ENCODE results near the gene TTLL6. TPM values are rescaled to one million over a fixed set of nuclear protein-coding genes. Genes with fewer than 3 reads are reported as not detected.

The TTLL6 gene
- polyA plus RNA-seq, 1 experiment: not detected

DNA sequence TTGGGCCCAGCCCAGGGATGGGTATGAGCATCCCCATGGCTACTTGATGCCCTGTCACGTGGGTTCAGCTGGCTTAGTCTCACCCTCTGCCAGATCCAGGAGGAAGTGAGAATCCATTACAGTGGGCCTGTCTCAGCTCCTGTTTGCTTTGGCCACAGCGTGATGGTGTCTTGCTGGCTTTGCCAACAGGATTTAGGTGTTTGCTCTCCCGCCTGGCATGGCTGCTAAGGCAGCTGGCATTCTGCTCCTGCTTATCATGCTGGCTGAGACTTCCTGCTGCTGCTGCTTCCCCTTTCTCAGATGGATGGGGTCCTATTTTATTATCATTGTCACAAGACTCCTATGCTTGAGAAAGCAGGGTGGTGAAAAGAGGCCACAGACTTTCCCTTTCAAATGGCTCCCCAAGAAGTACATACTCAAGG is 60.2 kb downstream of the TTLL6 start:
- no peak overlapping the region for H3K4me3 ChIP-seq (ENCODE audit: low read depth, low read length)
- H3K36me3 ChIP-seq (ENCODE audit: control insufficient read depth, insufficient read depth, low read length): no peaks in the 10 kb centered on the region
- peaks cover 35% of the 10 kb centered on the region for H3K27me3 ChIP-seq (ENCODE audit: control insufficient read depth, insufficient read depth, low read length)
- CTCF ChIA-PET: no interaction called here
- TF ChIP-seq, protein P1, sequence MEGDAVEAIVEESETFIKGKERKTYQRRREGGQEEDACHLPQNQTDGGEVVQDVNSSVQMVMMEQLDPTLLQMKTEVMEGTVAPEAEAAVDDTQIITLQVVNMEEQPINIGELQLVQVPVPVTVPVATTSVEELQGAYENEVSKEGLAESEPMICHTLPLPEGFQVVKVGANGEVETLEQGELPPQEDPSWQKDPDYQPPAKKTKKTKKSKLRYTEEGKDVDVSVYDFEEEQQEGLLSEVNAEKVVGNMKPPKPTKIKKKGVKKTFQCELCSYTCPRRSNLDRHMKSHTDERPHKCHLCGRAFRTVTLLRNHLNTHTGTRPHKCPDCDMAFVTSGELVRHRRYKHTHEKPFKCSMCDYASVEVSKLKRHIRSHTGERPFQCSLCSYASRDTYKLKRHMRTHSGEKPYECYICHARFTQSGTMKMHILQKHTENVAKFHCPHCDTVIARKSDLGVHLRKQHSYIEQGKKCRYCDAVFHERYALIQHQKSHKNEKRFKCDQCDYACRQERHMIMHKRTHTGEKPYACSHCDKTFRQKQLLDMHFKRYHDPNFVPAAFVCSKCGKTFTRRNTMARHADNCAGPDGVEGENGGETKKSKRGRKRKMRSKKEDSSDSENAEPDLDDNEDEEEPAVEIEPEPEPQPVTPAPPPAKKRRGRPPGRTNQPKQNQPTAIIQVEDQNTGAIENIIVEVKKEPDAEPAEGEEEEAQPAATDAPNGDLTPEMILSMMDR (IDR thresholded peaks at IDR 0.05; ENCODE audit: insufficient read depth, low read depth, low read length): no peak
- no peak for DNase-seq (ENCODE audit: low read depth)
- POLR2A ChIA-PET: no interaction called here

DNA sequence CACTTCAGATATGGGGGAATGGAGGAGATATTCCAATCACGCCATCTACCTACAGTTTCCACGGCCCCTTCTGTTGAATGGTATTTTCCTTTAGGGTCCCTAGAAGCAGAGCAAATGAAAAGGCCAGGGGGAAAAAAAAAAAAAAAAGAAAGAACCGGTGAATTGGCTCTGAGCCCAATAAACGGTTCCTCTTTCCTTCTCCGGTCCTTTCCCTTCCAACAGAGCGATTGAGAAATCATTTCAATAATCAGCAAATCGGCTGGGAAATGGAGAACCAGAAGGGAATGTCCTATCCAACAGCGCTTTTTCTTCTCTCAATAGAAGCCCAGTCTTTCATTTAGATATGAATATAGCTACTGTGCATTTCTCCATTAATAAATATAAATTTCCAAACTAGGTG is 61.7 kb downstream of the TTLL6 start:
- Histone ChIP-seq H3K36me3 (ENCODE audit: control insufficient read depth, insufficient read depth, low read length) (no peaks in the 10 kb centered on the region), H3K27me3 (ENCODE audit: control insufficient read depth, insufficient read depth, low read length) (peaks cover 48% of the 10 kb centered on the region), H3K4me3 (ENCODE audit: low read depth, low read length) (no peak overlapping the region)
- CTCF ChIA-PET: interaction anchor here (0.6 to 1.5 kb wide), 2 partner anchors 9 to 31 kb away, joined by 3 read pairs; no protein-coding TSS in a partner anchor
- DNase-seq (ENCODE audit: low read depth): no peak
- POLR2A ChIA-PET: no interaction called here
- TF ChIP-seq, protein P1 (IDR thresholded peaks at IDR 0.05; ENCODE audit: insufficient read depth, low read depth, low read length): no peak

DNA sequence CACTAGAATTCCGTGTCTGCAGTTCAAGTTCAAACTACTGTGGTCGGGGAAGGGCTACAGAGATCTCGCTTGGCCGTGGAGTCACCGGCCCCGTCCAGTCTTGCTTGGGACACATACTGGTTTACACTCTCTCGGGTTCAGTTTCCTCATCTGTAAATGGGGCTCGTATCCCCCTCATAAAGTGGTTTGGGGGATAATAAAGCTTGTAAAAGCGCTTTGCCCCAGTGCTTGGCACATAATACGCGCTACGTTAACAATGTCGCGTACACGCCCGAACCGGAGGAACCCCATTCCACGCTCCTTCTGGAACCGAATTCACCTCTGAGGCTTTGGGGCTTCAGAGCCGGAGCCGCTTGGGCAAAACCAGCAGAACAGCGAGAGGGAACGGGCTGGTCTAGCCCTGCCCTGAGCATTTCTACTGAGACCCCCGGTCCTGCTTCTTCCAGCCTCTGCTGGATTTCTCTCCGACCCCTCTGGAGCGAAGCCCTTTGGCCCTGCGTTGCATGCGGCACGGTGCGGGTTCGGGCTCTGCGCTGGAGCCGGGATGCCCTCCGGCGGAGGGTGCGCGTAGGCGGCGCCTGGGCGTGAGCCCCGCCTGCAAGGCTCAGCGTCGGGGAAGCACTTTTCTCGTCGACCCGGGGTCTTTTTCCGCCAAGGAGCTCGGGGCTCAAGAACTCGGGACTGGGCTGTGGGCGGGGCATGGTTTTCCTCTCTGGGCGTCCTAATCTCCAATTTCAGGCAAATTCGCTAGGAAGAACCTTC is 62.3 kb downstream of the TTLL6 start:
- TF ChIP-seq, protein P1 (IDR thresholded peaks at IDR 0.05; ENCODE audit: insufficient read depth, low read depth, low read length): no peak
- H3K36me3 ChIP-seq (ENCODE audit: control insufficient read depth, insufficient read depth, low read length): no peaks in the 10 kb centered on the region
- no peak for DNase-seq (ENCODE audit: low read depth)
- CTCF ChIA-PET: interaction anchor here (1.5 kb wide), 1 partner anchor 30 kb away, joined by 3 read pairs; no protein-coding TSS in a partner anchor
- no peak overlapping the region for H3K4me3 ChIP-seq (ENCODE audit: low read depth, low read length)
- POLR2A ChIA-PET: no interaction called here
- H3K27me3 ChIP-seq (ENCODE audit: control insufficient read depth, insufficient read depth, low read length): peaks cover 55% of the 10 kb centered on the region

DNA sequence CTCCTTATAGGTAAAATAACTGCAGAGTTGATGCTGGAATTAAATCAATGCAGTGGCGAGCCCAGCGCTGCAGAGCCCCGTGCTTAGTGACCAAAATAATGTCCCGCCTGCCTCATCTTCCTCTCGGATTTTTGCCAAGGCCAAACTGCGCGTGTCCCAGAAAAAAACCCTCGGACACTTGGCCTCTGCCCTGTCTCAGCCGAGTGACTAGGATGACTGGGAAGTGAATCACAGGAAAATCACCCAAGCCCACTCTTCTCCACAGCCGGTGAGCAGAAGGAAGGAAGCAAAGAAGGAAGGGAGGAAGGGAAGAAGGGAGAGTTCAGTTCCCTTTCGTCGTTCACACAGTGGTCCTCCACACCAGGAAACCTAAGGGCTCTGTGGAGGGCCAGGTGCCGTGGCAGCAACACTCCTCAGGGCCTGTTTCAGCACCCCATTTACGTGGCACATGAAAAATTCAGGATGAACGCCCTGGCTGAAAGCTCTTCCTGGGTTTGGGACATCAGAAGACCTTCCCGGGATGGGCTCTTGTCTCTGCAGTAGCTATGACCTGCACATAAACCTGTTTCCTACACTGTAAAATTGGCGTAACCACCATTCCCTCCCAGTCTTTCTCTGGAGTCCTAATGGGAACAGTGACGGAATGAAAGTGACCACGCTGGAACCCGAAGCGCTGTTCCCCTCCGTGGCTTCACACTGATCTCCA is 63.1 kb downstream of the TTLL6 start:
- Histone ChIP-seq H3K4me3 (ENCODE audit: low read depth, low read length) (no peak overlapping the region), H3K27me3 (ENCODE audit: control insufficient read depth, insufficient read depth, low read length) (peaks cover 59% of the 10 kb centered on the region), H3K36me3 (ENCODE audit: control insufficient read depth, insufficient read depth, low read length) (no peaks in the 10 kb centered on the region)
- ChIA-PET POLR2A (interaction anchor here (0.5 kb wide), 1 partner anchor 114 kb away, joined by 3 read pairs; no protein-coding TSS in a partner anchor), CTCF (interaction anchor here (0.9 to 1.5 kb wide), 2 partner anchors 29 to 30 kb away, joined by 3 to 4 read pairs; no protein-coding TSS in a partner anchor)
- DNase-seq (ENCODE audit: low read depth): no peak
- TF ChIP-seq, protein P1 (IDR thresholded peaks at IDR 0.05; ENCODE audit: insufficient read depth, low read depth, low read length): no peak
